HepG2 (cell line): Measurements from ENCODE around the gene PRKCE. TPM values are rescaled to one million over a fixed set of nuclear protein-coding genes. Genes with fewer than 3 reads are reported as not detected.

Experiments
- ATAC-seq: fragments of 200-7000 bp; cut with Tn5 transposase; 3 replicates; pipeline ENCODE4 v1.9.1; 2020; ENCODE audit warnings: mild to moderate bottlenecking, moderate library complexity
- BruUV-seq: library from RNA; stranded (reverse); fragments of 400-500 nt; replicated peaks from 2 replicates; lab custom pipeline; 2021; lab: Mats Ljungman, UMichigan
- CTCF ChIA-PET: fragments of 300-600 bp; formaldehyde crosslinking; extraction: SDS; loops from one replicate; lab custom pipeline; 2021; ENCODE audit warnings: low total read pairs, inconsistent platforms, low intra/inter-chr PET ratio; lab: Yijun Ruan, JAX
- POLR2A ChIA-PET: fragments of 350-600 bp; sonication (Branson Sonifier 250); formaldehyde crosslinking; loops from one replicate; lab custom pipeline; 2020; ENCODE audit warnings: antibody characterized with exemption, inconsistent platforms; lab: Yijun Ruan, JAX
- DNase-seq: peaks from one replicate; pipeline ENCODE4 v3.0.0-alpha.2; 2015; ENCODE audit warnings: low spot score
- FAIRE-seq: peaks from 3 replicates; lab custom pipeline; 2011; peaks lifted over from hg19 to GRCh38; lab: Jason Lieb, UNC
- H2AFZ ChIP-seq: one replicate; pipeline ENCODE4 v1.6.1; 2011; ENCODE audit warnings: low read length, inconsistent platforms
- H3K27ac ChIP-seq: fragments of 300-600 bp; 3 replicates; pipeline ENCODE4 v1.8.0; 2011; ENCODE audit warnings: mixed run types, mild to moderate bottlenecking, mixed read lengths, low read length, inconsistent platforms; ENCODE audit not compliant: insufficient read depth; ENCODE audit errors: extremely low read length
- H3K27me3 ChIP-seq, 2 experiments: fragments of 200-600 bp in 1 of 2; 2 replicates in 1 of 2; 3 replicates in 1 of 2; pipeline versions ENCODE4 v1.6.0 to v1.8.0; 2011; ENCODE audit warnings: low read length in 2 of 2, mild to moderate bottlenecking in 2 of 2, moderate library complexity in 2 of 2, inconsistent platforms in 1 of 2; ENCODE audit not compliant: insufficient read depth in 2 of 2, control insufficient read depth in 1 of 2
- H3K36me3 ChIP-seq, 2 experiments: fragments of 200-600 bp in 1 of 2; replicated peaks in 1 of 2; 2 replicates in 1 of 2; 3 replicates in 1 of 2; pipeline versions ENCODE4 v1.5.1 to v1.8.0; 2011; ENCODE audit warnings: low read length in 2 of 2, inconsistent platforms in 1 of 2; ENCODE audit not compliant: insufficient read depth in 2 of 2, control insufficient read depth in 1 of 2
- H3K4me1 ChIP-seq: 2 replicates; pipeline ENCODE4 v1.5.1; 2012; ENCODE audit warnings: low read length, inconsistent platforms; ENCODE audit not compliant: insufficient read depth
- H3K4me2 ChIP-seq: 2 replicates; pipeline ENCODE4 v1.6.0; 2011; ENCODE audit warnings: low read depth, low read length, inconsistent platforms
- H3K4me3 ChIP-seq, 3 experiments: fragments of 200-600 bp in 1 of 3; sonication (generic), shearing (Covaris generic) in 1 of 3; replicated peaks in 1 of 3; 2 replicates each; pipeline ENCODE4 v1.5.1; 2011 to 2016; ENCODE audit warnings: low read length in 3 of 3, inconsistent platforms in 2 of 3, low read depth in 2 of 3, mild to moderate bottlenecking in 2 of 3, control low read depth in 1 of 3, mixed read lengths in 1 of 3; ENCODE audit not compliant: insufficient read depth in 1 of 3
- H3K79me2 ChIP-seq: one replicate; pipeline ENCODE4 v1.6.1; 2011; ENCODE audit warnings: low read length, inconsistent platforms; ENCODE audit not compliant: insufficient read depth
- H3K9ac ChIP-seq: 2 replicates; pipeline ENCODE4 v1.6.0; 2011; ENCODE audit warnings: mild to moderate bottlenecking, low read depth, low read length, inconsistent platforms; ENCODE audit not compliant: insufficient read depth
- H3K9me3 ChIP-seq: 2 replicates; pipeline ENCODE4 v1.5.1; 2012; ENCODE audit warnings: mild to moderate bottlenecking, low read length
- H4K20me1 ChIP-seq: 2 replicates; pipeline ENCODE4 v1.6.0; 2011; ENCODE audit warnings: inconsistent platforms, mild to moderate bottlenecking, low read length, moderate library complexity; ENCODE audit not compliant: insufficient read depth
- ATF7 ChIP-seq, 2 experiments: fragments of 450-650 bp in 1 of 2; sonication (generic) in 1 of 2; formaldehyde crosslinking in 1 of 2; IDR thresholded peaks; 2 replicates each; pipeline versions ENCODE4 v1.4.0 to v1.6.1; 2016 to 2020; ENCODE audit warnings: antibody characterized with exemption in 1 of 2, mild to moderate bottlenecking in 1 of 2, missing genetic modification reagents in 1 of 2
- KDM6A ChIP-seq: IDR thresholded peaks from 2 replicates; pipeline ENCODE4 v1.6.1; 2016; ENCODE audit warnings: low read depth
- NCOA1 ChIP-seq: sonication (generic); formaldehyde crosslinking; IDR thresholded peaks from 2 replicates; pipeline ENCODE4 v1.9.0; 2021; ENCODE audit warnings: missing genetic modification reagents
- NONO ChIP-seq, 2 experiments: fragments of 450-650 bp in 1 of 2; sonication (generic) in 1 of 2; formaldehyde crosslinking in 1 of 2; IDR thresholded peaks in 1 of 2; conservative IDR thresholded peaks in 1 of 2; 2 replicates each; pipeline versions ENCODE4 v1.6.1 to v1.8.0; 2017 to 2022; ENCODE audit warnings: mild to moderate bottlenecking in 1 of 2, missing genetic modification reagents in 1 of 2, moderate library complexity in 1 of 2
- NR2F1 ChIP-seq, 2 experiments: fragments of 450-650 bp in 1 of 2; formaldehyde crosslinking in 1 of 2; IDR thresholded peaks; 2 replicates each; pipeline versions ENCODE4 v1.5.0 to v1.6.1; 2016 to 2020; ENCODE audit warnings: mild to moderate bottlenecking in 1 of 2, missing compliant biosample characterization in 1 of 2, missing genetic modification reagents in 1 of 2, moderate library complexity in 1 of 2
- NR2F6 ChIP-seq, 2 experiments: IDR thresholded peaks; 2 replicates each; pipeline ENCODE4 v1.6.1; 2016; ENCODE audit warnings: antibody characterized with exemption in 1 of 2, mild to moderate bottlenecking in 1 of 2
- PHF8 ChIP-seq: sonication (generic); formaldehyde crosslinking; IDR thresholded peaks from 2 replicates; pipeline ENCODE4 v1.5.0; 2020; ENCODE audit warnings: missing genetic modification reagents
- PITX1 ChIP-seq: sonication (generic); formaldehyde crosslinking; IDR thresholded peaks from 2 replicates; pipeline ENCODE4 v1.5.1; 2020; ENCODE audit warnings: mild to moderate bottlenecking, missing genetic modification reagents
- SIX4 ChIP-seq: sonication (generic); formaldehyde crosslinking; IDR thresholded peaks from 2 replicates; pipeline ENCODE4 v1.4.0; 2020; ENCODE audit warnings: missing genetic modification reagents
- TARDBP ChIP-seq: sonication (generic); formaldehyde crosslinking; IDR thresholded peaks from 2 replicates; pipeline ENCODE4 v1.8.0; 2022; ENCODE audit warnings: mild to moderate bottlenecking, missing genetic modification reagents
- ZMYM2 ChIP-seq: sonication (generic); formaldehyde crosslinking; IDR thresholded peaks from 2 replicates; pipeline ENCODE4 v1.8.0; 2022; ENCODE audit warnings: mild to moderate bottlenecking, missing genetic modification reagents
- ZNF317 ChIP-seq: sonication (generic); formaldehyde crosslinking; IDR thresholded peaks from 2 replicates; pipeline ENCODE4 v1.5.0; 2020; ENCODE audit warnings: mild to moderate bottlenecking, missing genetic modification reagents
- ZNF383 ChIP-seq: sonication (generic); formaldehyde crosslinking; IDR thresholded peaks from 2 replicates; pipeline ENCODE4 v1.4.0; 2020; ENCODE audit warnings: missing genetic modification reagents, mild to moderate bottlenecking, borderline replicate concordance
- WGBS: methylation state at CpG from one replicate; pipeline ENCODE4 v1.1.6; 2017; ENCODE audit warnings: low lambda C conversion rate; 5-methylcytosine and 5-hydroxymethylcytosine counted together
- in situ Hi-C: cut with HindIII; loops from 2 replicates; pipeline ENCODE4 v1.10.0; 2017; ENCODE audit warnings: low pct_unique_long_range_greater_than_20kb; ENCODE audit not compliant: extremely low pct_ligation_motif_present
- intact Hi-C: fragments of 100-400 bp; cut with micrococcal nuclease; formaldehyde crosslinking; loops from one replicate; pipeline ENCODE4 v1.10.0; 2022; ENCODE audit not compliant: unreplicated experiment
- polyA plus RNA-seq, 8 experiments: library from polyadenylated mRNA; depleted of rRNA in 3 of 8; stranded (reverse) in 7 of 8; unstranded in 1 of 8; fragments of >200 nt; fragmentation: Illumina TruSeq in 4 of 8; extraction: Trizol in 4 of 8; gene quantifications; 2 replicates each; pipeline versions ENCODE4 v1.2.1 to v1.2.3, GENCODE V29; 2011 to 2016; ENCODE audit warnings: low read depth in 4 of 8, missing spikeins in 1 of 8, mixed read lengths in 1 of 8; ENCODE audit not compliant: insufficient read depth in 1 of 8
- total RNA-seq, 5 experiments: library from RNA; depleted of rRNA; stranded (reverse); fragments of >200 nt; fragmentation: Illumina TruSeq; extraction: Trizol; gene quantifications; 2 replicates each; pipeline ENCODE4 v1.2.3, GENCODE V29; 2016; ENCODE audit warnings: low read depth in 1 of 5
- TF ChIP-seq, protein P1 (sequence below): sonication (generic); formaldehyde crosslinking; IDR thresholded peaks from 2 replicates; pipeline ENCODE4 v1.4.0; 2020; ENCODE audit warnings: missing genetic modification reagents
- TF ChIP-seq, protein P2 (sequence below): sonication (generic); formaldehyde crosslinking; IDR thresholded peaks from 2 replicates; pipeline ENCODE4 v1.8.0; 2022; ENCODE audit warnings: low read depth, missing genetic modification reagents
- TF ChIP-seq, protein P3 (sequence below): sonication (generic); formaldehyde crosslinking; IDR thresholded peaks from 2 replicates; pipeline ENCODE4 v1.5.0; 2020; ENCODE audit warnings: missing genetic modification reagents, mild to moderate bottlenecking, borderline replicate concordance

The PRKCE gene
- total and polyA plus RNA-seq, 2 of the 13 experiments (the other 11 are each of a cell fraction or from before 2014, with no cell fraction given), result 1.0 to 3.9 TPM

DNA sequence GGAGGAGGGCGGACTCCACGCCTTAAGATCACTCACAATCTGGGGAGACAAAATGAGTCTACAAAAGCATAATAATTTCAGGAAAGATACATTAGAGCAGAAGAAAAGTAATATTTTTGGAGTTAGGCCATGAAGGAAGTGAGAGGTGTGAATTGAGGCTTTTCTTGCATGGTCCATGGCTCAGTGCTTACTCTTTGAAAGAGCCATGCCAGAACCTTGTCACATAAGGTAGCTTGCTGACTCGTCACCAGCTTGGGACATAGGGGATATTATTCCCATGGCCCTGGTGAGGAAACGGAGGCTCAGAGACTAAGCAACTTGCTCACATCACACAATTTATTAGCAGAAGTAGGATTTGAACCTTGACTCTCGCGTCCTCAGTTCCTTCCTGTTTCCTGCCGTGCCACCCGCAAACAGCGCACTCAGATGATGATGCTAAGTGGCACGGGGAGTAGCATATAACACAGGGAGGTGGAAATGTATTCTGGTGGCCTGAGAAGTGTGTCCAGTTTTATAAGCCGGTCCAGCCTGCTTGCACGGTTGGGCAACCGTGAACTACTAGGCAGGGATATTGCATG lies 333.5 kb downstream of the PRKCE start:
- no peak for DNase-seq
- no peaks in the 10 kb centered on the region for H3K79me2 ChIP-seq
- no peak overlapping the region for H3K9ac ChIP-seq
- no peak overlapping the region for H3K4me2 ChIP-seq
- no peaks in the 10 kb centered on the region for H3K36me3 ChIP-seq
- intact Hi-C loops, result no loop called here
- no peaks in the 10 kb centered on the region for H3K27me3 ChIP-seq
- H3K9me3 ChIP-seq, result no peaks in the 10 kb centered on the region
- TF ChIP-seq ZNF317 (CRISPR knock-in tag) (no peak), ZNF383 (CRISPR knock-in tag) (no peak)
- TF ChIP-seq, all 625 proteins: peak for 0
- POLR2A ChIA-PET, result no interaction called here
- Histone ChIP-seq H4K20me1 (no peaks in the 10 kb centered on the region), H3K4me1 (no peaks in the 10 kb centered on the region), H3K4me3 (no peak overlapping the region), H2AFZ (no peak overlapping the region), H3K27ac (no peak overlapping the region)
- in situ Hi-C loops, result no loop called here
- FAIRE-seq, result no peak
- CTCF ChIA-PET, result no interaction called here
- no TSS peak for BruUV-seq
- no peak for ATAC-seq
- WGBS, result 89% methylated on average over 13 of the region's 13 CpGs

DNA sequence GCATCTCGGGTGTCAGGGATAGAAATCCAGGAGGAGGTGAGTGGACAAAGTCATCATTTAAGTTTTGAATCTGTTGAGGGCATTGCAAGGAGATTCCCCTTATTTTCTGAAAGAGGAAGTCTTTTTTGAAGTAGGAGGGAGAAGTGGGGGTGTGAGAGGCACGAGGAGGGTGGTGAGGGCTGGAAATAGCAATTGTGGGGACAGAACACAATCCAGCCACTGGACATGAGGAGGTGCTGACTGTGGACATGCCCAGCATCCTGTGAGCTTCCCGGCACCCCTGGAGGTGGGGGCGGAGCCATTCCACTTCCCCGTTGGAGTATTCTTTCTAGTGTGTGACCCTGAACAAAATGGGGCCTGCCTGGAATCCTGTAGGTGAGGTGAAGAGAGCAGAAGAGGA lies 335.0 kb downstream of the PRKCE start:
- Histone ChIP-seq H3K4me3 (no peak overlapping the region), H3K79me2 (no peaks in the 10 kb centered on the region), H3K27ac (no peak overlapping the region), H3K9ac (no peak overlapping the region), H2AFZ (no peak overlapping the region)
- WGBS, result 51% methylated on average over 5 of the region's 5 CpGs
- DNase-seq, result no peak
- POLR2A ChIA-PET, result no interaction called here
- in situ Hi-C loops, result no loop called here
- TF ChIP-seq TARDBP (CRISPR knock-in tag), result no peak
- no peak for TF ChIP-seq PITX1
- TF ChIP-seq SIX4 (CRISPR knock-in tag), result no peak
- TF ChIP-seq NCOA1, result no peak
- TF ChIP-seq, protein P1, sequence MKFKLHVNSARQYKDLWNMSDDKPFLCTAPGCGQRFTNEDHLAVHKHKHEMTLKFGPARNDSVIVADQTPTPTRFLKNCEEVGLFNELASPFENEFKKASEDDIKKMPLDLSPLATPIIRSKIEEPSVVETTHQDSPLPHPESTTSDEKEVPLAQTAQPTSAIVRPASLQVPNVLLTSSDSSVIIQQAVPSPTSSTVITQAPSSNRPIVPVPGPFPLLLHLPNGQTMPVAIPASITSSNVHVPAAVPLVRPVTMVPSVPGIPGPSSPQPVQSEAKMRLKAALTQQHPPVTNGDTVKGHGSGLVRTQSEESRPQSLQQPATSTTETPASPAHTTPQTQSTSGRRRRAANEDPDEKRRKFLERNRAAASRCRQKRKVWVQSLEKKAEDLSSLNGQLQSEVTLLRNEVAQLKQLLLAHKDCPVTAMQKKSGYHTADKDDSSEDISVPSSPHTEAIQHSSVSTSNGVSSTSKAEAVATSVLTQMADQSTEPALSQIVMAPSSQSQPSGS (CRISPR knock-in tag), result no peak
- no peak for TF ChIP-seq ZMYM2
- TF ChIP-seq KDM6A (CRISPR knock-in tag), result no peak
- TF ChIP-seq PHF8 (CRISPR knock-in tag), result no peak
- TF ChIP-seq NONO (IDR thresholded peaks at IDR 0.05), result no peak
- TF ChIP-seq NONO (CRISPR knock-in tag; conservative IDR thresholded peaks at IDR 0.05), result no peak
- TF ChIP-seq ATF7 (IDR thresholded peaks at IDR 0.05), result no peak
- TF ChIP-seq ATF7 (CRISPR knock-in tag; IDR thresholded peaks at IDR 0.05), result no peak
- TF ChIP-seq, protein P2, sequence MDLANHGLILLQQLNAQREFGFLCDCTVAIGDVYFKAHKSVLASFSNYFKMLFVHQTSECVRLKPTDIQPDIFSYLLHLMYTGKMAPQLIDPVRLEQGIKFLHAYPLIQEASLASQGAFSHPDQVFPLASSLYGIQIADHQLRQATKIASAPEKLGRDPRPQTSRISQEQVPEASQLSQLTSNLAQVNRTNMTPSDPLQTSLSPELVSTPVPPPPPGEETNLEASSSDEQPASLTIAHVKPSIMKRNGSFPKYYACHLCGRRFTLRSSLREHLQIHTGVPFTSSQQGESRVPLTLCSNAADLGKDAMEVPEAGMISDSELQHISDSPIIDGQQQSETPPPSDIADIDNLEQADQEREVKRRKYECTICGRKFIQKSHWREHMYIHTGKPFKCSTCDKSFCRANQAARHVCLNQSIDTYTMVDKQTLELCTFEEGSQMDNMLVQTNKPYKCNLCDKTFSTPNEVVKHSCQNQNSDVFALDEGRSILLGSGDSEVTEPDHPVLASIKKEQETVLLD (CRISPR knock-in tag), result no peak
- no peak for TF ChIP-seq NR2F1 (CRISPR knock-in tag; IDR thresholded peaks at IDR 0.05)
- TF ChIP-seq, protein P3, sequence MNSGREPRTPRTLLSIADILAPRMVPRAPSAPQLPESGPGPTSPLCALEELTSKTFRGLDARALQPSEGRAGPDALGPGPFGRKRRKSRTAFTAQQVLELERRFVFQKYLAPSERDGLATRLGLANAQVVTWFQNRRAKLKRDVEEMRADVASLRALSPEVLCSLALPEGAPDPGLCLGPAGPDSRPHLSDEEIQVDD (CRISPR knock-in tag), result no peak
- no peak for TF ChIP-seq NR2F6 (IDR thresholded peaks at IDR 0.05)
- no peak for TF ChIP-seq NR2F6 (CRISPR knock-in tag; IDR thresholded peaks at IDR 0.05)
- TF ChIP-seq, all 625 proteins: peak for 0
- BruUV-seq, result no TSS peak
- FAIRE-seq, result no peak
- no peaks in the 10 kb centered on the region for H3K27me3 ChIP-seq
- intact Hi-C loops, result no loop called here
- H4K20me1 ChIP-seq, result no peaks in the 10 kb centered on the region
- CTCF ChIA-PET, result no interaction called here
- H3K36me3 ChIP-seq, result no peaks in the 10 kb centered on the region
- no peak overlapping the region for H3K4me2 ChIP-seq
- peaks cover 6% of the 10 kb centered on the region for H3K4me1 ChIP-seq
- no peak for ATAC-seq
- no peaks in the 10 kb centered on the region for H3K9me3 ChIP-seq
